ENCODE results near the gene TRIM24.

DNA sequence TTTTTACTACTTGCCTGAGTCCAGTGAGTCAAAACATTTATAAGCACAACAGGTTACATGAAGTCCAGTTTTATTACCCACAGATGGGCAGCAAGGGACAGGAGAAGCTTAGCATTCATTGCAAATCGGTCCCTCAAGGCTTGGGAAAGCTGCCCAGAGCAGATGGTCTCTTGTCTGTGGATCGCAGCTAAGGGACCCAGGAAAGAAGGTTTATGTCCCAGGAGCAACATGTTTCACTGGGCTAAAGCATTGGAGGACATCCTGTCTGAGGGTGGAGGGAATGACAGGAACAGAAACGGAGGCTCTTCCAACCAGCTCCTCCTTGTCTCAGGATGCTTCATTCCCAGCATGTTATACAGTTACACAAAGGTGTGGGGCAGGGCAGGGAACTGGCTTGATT lies 39.3 kb downstream of the TRIM24 start:
- TF ChIP-seq POLR2A (IDR thresholded peaks at IDR 0.05; ENCODE audit: low read depth, low read length), result no peak
- no peak for TF ChIP-seq SMC3 (IDR thresholded peaks at IDR 0.05; ENCODE audit: borderline replicate concordance, low read length)
- no peak for TF ChIP-seq POLR2AphosphoS5 (IDR thresholded peaks at IDR 0.05; ENCODE audit: low read length)
- no peak for TF ChIP-seq KDM1A (IDR thresholded peaks at IDR 0.05; ENCODE audit: borderline replicate concordance)
- TF ChIP-seq, protein P1, sequence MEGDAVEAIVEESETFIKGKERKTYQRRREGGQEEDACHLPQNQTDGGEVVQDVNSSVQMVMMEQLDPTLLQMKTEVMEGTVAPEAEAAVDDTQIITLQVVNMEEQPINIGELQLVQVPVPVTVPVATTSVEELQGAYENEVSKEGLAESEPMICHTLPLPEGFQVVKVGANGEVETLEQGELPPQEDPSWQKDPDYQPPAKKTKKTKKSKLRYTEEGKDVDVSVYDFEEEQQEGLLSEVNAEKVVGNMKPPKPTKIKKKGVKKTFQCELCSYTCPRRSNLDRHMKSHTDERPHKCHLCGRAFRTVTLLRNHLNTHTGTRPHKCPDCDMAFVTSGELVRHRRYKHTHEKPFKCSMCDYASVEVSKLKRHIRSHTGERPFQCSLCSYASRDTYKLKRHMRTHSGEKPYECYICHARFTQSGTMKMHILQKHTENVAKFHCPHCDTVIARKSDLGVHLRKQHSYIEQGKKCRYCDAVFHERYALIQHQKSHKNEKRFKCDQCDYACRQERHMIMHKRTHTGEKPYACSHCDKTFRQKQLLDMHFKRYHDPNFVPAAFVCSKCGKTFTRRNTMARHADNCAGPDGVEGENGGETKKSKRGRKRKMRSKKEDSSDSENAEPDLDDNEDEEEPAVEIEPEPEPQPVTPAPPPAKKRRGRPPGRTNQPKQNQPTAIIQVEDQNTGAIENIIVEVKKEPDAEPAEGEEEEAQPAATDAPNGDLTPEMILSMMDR (IDR thresholded peaks at IDR 0.05 in 2 of 3, conservative IDR thresholded peaks at IDR 0.05 in 1 of 3; ENCODE audit: control insufficient read depth in 2 of 3, extremely low read depth in 1 of 3, insufficient read depth in 1 of 3, low read depth in 3 of 3, low read length in 3 of 3), result no peak
- TF ChIP-seq BHLHE40 (IDR thresholded peaks at IDR 0.05; ENCODE audit: borderline replicate concordance in 1 of 2, low read depth in 2 of 2, low read length in 1 of 2), result no peak
- TF ChIP-seq SP1 (IDR thresholded peaks at IDR 0.05; ENCODE audit: low read depth, low read length), result no peak
- no peak for TF ChIP-seq CREB1 (IDR thresholded peaks at IDR 0.05; ENCODE audit: low read depth)
- TF ChIP-seq ZNF24 (IDR thresholded peaks at IDR 0.05), result no peak
- no peak for TF ChIP-seq TAF1 (IDR thresholded peaks at IDR 0.05; ENCODE audit: borderline replicate concordance, low read depth, low read length)

Data from GM12878 (cell line).